ENCODE results near the gene NKAIN2.
"Not testable (repeated sequence)": the region's sequence is repeated elsewhere in the genome, so short reads cannot be mapped to it uniquely, and the experiment has no call there.

The NKAIN2 gene

DNA sequence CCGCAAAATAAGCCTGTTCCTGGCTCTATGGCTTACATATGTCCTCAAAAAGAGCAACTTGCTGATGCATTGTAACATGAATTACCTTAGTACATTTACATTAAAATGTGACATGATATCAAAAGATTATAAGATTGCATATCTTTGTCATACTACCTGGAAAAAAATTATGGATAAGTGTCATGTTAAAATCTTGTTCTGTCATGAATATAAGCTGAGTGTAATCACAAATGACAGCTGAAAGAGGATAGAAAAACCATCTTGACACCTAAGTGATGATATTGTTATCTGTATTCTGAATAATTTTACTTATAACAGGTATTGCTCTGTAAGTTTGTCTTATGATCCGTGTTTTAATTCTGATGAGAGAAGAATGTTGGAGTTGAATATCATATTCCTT, 655.6 kb downstream of the NKAIN2 start:
- DNase-seq = no peak

DNA sequence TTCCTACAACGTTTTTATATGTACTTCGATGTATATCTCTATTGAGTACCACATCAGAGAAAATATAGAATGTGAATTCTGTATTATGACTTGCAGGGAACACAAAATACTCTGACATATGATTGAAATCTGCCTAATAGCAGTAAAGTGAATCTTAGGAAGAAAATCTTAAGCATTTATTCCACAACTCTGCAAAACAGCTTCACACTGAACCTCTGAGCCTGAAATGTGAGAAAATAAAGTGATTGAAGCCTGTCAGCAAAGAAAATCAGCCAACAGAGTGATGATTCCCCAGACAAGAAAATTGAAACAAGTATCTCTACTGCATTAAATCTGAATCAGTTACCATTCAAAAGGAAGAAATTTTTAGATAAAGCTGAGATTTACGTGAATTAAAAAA, 659.1 kb downstream of the NKAIN2 start:
- DNase-seq = no peak

DNA sequence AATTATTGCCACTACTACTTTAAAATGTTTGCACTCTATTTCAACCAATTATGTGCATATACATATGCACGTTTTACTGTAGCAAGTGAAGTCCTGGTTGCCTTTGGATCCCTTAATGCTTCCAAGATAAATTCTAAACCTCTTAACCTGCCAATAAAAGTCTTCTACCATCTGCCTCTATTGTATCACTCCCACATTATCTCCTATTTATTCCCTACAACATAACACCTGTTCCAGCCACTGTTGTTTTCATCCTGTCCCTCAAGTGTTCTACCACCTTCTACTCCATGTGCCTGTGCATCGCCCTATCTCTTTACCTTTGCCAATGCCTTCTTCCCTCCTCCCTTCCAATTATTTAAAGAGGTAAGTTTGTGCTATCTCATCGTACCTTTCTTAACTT, 659.6 kb downstream of the NKAIN2 start:
- no peak for DNase-seq

DNA sequence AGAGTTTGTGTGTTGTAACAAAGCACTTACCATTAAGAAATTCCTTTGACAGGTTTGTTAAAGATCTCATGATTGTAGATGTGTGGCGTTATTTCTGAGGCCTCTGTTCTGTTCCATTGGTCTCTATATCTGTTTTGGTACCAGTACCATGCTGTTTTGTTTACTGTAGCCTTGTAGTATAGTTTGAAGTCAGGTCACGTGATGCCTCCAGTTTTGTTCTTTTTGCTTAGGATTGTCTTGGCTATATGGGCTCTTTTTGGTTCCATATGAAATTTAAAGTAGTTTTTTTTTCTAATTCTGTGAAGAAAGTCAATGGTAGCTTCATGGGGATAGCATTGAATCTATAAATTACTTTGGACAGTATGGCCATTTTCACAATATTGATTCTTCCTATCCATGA, 660.9 kb downstream of the NKAIN2 start:
- DNase-seq = not testable (repeated sequence)

DNA sequence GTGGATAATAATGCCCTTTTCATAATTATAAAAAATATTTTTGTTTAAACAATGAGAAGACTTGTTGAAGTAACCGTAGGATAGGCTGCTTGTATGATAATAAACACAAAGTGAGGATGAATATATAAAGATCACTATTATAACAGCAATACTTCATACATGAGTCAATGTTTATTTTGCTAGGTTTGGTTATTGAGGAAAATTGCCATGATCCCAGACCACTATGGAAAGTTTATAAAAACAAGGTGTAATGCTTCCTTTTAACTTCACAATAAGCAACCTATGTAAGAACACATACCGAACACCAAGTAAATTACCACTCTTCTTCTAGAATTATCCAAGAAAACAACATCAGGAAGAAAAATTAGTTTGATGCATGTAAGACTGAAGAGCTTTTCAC, 663.3 kb downstream of the NKAIN2 start:
- no peak for DNase-seq

DNA sequence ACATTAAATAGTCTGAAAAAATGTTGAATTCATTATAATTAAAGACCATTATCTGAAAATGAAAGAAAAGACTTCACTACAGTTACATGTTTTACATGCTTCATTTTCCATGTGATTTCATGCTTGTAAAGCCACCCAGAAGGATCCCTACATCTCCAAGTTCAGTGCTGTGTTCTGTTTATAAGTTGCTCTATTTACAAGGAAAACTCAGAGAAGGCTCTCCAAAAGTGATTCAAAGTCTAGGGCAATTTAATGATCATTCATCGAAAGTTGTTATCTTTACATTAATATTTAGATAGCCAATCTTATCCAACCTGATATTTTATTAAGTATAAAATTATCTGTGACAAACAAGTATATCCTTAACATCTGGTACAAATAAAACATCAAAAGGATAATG, 663.7 kb downstream of the NKAIN2 start:
- no peak for DNase-seq

DNA sequence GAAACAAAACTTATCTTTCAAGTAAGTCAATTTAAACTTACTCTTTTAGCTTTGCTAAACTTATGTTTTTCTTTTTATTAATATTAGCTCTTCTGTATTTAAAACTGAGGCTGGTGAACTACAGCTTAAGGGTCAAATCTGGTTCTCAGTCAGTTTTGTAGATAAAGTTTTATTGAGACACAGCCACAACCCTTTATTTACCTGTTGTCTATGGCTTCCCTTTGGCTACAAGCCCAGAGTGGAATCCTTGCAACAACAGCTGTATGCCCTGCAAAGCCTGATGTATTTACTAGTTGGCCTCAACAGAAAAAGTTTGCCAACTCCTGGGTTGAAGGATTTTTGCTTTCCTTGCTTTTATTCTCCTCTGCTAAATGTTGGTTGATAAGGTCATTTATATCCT, 667.1 kb downstream of the NKAIN2 start:
- no peak for DNase-seq

DNA sequence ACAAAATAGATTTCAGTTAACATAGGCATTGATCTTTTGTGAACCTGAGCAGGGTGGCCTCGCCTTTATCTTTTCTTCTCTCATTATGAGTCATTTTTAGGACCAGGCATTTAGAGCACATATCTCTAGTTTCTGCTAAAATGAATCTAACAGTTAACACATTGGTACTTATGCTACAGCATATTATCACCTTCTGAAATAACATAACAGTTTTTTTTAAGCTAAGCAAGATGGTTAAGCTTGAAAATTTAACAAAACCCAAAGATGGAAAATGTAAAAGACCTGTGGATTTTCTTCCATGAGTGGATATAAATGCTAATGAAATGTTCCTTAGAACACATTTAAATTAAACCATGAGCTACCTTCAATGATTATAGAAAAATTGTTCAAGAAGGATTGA, 671.5 kb downstream of the NKAIN2 start:
- no peak for DNase-seq

DNA sequence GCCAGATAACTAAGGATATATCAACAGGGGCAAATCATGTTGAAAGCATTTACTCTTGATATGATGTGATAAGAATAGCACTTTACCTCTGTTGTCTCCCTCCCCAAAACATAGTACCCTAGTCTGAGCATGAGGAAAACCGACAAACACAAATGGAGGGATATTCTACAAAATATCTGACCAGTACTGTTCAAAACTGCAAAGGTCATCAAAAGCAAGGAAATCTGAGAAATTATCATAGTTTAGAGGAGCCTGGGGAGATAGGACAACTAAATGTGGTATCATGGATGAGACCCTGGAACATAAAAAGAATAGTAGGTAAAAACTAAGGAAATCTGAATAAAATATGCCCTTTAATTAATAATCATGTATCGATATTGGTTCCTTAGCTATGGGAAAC, 675.2 kb downstream of the NKAIN2 start:
- no peak for DNase-seq

DNA sequence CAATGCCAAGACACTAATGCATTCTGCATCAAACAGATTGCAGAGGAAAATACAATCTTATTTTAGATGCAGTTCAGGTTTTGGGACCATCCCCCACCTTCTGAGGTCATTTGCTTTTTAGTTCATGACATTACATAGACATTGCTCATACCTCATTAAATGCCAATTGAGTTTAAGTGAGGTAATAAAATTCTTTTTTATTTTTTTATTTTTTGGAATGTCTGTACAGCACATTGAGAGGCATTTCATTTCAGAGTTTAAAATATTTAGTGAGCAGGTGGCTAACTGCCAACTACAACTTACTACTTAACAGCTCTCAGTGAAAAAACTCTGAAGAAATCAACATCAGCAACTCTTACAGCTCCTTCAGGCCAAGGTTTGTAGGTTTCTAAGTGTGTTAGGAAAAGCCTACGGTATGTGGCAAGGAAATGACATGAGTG, 676.3 kb downstream of the NKAIN2 start:
- no peak for DNase-seq

DNA sequence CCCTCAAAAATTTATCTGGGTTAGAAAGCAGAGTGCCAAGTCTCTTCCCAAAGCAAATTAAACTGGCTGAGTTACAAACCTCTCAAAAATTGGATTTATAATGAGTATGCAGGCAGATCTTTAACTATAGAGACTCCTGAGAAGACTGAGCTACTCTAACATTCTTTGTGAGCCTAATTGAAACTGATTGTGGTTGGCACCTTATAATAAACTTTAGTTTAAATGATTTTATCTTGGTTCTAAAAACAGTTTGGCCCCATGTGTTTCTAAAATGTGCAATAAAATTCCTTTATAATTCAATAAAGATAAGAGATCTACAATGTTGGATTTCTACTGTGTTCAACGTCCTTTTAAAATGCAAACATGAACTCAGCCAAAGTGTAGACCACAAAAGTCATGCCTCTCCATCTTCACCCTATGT, 678.4 kb downstream of the NKAIN2 start:
- DNase-seq = no peak

DNA sequence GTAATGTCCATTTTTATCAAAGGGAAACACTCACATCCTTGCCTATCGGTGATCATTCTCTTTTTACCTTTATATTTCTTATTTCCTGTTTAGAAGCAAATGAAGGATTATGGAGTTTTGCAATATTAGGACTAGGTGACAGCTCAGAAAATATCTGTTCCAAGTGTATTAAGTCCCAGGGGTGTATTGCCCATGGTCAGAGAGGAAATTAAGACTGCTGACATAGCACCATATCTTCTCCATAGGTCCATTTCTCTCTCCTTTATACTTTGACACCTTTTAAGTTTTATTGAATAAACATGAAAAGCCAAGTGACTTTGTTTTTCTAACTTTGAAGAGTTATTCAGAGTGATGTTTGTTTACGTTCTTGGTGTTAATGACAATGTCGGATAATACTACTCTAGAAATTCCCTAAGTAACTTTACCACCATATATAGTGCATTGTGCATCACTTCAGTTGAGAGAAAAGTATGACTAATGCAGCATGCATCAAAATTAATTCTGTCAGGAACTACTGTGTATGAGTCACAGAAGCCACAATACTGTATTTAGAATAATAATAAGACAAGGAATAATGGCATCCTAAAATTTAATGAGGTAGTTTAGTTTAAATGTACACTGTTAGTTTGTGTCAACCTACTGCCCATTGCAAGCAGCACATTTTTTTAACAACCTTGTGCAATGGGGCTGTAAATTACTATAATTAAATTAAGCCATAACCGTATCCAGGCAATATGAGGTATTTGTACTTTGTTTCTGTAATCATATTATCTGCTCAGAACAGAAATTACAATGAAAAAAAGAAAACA, 684.2 kb downstream of the NKAIN2 start:
- DNase-seq = no peak

DNA sequence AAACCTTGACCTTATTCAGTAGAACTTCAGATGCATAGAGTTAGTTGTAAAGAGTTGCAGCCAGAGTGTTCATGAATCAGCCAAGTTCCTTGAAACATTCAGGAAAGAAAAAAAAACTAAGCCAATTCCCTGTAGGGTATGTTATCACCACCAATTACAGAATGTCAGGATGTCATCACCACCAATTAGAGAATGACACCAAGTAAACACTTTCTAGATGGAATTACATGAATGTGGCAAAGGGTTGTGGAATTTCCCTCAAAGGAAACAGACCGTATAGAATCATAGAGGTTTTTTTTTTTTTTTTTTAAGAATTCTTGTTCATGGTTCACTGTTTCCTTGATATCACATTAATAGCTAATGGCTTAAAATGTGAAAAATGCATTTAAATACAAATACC, 686.5 kb downstream of the NKAIN2 start:
- no peak for DNase-seq

DNA sequence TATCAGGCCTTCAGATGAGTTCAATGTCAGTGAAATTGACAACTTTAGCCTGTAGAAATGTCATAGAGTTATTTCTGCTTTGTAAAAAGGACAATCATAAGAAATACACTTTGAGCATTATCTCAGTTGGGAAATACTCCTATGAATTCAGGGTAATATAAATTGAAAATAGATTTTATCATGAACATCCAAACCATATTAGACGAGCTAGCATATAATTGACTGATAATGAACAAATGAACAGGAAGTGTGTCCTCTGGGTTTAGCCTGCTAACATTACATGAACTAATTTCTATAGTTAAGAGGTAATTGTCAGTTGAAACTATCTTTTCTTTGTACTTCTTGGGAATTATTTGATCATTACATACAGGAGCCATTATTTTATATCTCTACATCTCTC, 689.6 kb downstream of the NKAIN2 start:
- DNase-seq = no peak

DNA sequence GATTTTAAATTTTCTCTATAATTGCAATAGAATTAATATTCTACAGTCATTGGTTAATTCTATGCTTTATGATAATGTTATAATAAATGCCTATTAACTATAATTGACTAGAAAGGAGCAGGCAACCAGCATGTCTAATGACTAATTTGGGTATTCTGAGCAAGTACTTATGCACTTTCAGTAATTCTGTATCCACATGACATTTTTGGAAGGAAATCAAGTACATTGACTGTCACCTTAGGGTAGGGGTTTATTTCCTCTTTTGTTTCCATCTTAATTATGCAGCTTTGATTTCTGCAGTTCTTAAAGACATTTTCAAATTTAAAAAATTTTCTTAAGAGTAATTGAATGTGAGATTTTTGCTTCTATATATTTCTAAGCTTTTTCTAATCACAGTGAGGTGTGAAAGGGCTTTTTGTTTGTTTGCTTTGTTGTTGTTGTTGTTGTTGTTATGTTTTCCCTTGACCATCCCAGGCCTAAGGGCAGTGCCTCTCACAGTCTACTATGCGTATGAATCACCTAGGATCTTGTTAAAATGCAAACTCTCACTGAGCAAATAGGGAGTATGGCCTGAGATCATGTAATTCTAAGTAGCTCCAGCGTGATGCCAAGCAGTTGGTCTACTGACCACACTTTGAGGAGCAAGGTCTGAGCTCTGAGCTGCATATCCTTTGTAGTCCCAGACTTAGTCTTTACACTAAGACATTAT, 691.4 kb downstream of the NKAIN2 start:
- no peak for DNase-seq

DNA sequence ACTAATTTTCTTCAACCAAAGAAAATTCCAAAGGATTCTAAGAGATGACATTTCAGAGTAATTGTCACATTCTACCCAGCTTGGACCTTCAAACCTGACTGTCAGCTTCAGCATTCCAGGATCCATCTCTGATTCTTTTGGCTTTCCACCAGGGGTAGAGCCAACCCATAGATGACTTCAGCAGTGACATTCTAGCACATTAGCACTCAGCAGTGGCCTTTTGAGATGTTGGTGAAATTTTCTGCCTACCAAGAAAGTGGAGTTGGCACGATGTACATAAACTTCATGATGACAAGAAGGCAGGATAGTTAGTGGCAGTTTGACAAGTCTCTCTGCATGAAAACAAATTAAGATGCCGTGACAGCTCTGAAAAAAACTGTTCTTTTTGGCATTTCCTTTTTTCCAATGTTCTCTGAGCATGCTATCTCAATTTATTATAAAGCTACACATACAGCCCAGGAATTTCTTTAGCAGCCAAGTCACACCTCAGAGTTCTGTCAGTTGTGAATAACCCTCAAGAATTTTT, 692.1 kb downstream of the NKAIN2 start:
- DNase-seq = no peak

DNA sequence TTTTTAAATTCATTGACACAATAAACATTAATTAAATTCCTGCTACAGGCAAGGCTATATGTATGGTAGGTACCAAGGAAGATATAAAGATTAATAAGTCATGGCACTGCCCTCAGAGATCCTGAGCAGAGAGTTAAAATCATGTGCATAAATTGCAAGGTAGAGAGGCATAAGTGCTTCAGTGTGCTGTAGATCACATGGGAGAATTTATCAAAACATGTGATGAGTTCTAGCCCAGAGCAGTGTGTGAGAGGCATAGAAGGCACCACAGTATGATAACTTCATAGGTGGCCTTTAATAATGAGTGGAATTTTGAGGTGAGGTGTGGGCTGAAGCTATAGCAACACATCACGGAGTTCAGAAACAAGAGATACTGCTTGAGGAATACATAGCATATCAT, 692.7 kb downstream of the NKAIN2 start:
- no peak for DNase-seq

DNA sequence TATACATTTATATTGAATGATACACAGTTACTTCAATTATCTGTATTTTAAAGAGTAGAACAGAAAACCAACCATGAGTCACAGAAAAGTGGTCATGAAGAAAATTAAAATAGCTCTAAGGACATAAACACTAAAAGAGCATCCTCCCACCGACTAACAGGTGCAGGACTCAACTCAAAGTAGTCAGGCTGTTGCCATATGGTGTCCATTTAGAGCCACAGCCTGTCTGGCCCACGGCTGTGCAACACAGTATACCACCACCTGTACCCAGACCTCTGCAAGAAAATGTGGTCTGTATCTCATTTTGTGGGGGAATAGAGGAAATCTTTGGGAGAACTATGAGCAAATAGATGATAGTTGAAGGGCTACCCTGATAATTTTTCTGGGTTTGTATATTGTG, 708.8 kb downstream of the NKAIN2 start:
- DNase-seq = no peak

DNA sequence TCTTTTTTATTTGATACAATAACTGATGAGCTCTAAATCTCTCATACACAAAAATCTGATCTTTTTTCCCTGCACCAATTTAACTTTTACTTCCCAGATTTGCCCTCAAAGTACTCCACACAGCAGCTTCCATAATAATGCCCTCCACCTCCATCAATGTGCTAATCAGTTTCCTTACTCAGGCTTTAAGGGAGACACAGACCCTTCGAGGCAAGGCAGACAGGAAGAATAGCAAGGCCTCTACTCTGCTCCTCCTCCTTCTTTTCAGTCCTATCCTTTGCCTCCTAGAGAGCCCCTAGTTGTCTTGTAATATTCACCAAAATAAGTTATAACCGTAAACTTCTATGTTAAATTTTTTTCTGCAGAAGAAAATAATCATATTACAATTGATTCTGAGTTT, 713.7 kb downstream of the NKAIN2 start:
- DNase-seq = no peak

DNA sequence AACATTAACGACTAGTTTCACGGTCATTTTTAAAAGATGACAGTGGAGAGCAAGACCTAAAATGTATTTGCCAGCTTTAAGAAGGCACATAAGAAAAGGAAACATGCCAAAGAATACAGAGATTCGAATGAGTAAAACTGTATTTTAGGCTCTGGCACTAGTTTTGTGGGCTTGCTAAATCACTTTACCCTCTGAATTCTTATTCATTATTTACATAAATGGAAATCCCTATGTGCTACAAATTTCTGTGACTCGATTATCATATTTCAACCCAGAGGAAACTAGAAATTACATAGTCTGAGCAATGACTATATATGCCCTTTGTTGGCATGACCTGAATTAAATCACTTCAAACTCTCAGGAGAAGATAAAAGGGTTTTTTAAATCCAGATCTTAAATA, 716.8 kb downstream of the NKAIN2 start:
- DNase-seq = no peak

DNA sequence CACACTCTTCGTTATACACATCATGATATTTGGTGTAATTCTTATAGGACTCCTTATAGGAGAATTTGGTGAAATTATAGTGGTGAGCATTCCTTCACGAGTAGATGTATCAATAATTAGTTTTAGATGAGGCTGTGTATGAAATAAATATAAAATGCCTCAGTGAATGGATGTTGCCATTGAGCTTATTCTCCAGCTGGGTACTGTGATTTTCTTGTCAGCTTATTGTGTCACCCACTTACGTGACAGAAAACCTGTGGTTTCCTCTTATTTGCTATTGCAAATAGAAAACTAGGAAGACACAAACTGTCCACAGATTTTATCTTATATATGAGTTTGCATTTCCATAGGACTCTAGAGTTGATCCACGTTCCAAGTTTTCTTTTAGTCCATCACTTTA, 718.7 kb downstream of the NKAIN2 start:
- DNase-seq = no peak

DNA sequence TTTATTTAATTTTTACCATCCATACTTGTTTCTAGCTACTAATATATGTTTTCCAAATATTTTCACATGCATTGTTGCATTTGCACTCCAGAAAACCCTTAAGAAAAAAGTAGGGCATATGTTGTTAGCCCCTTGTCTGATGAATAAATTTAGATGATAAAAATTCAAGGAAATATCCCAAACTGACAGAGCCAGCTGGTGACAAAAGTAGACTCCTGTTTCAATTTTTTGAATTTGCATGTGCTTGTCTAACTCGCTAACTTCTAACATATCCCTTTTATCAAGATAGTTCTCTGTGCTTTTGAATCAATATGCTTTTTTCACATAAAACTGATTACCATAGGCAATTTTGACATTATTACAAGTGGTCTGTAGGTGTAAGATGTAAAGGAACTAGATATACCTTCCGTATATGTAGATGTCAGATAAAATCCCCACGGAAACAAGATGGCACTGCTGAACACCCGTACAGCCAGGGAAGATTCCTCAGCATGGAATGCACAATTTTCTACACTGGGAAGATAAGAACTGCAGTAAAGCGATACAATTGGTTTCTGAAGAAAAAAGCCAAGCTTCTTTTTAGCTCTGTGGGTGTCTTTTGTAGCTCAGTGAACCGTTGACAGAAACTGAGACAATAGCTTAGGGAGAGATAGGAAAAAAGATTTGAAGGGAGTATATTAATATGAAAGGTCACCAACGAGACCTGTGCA, 721.0 kb downstream of the NKAIN2 start:
- no peak for DNase-seq

DNA sequence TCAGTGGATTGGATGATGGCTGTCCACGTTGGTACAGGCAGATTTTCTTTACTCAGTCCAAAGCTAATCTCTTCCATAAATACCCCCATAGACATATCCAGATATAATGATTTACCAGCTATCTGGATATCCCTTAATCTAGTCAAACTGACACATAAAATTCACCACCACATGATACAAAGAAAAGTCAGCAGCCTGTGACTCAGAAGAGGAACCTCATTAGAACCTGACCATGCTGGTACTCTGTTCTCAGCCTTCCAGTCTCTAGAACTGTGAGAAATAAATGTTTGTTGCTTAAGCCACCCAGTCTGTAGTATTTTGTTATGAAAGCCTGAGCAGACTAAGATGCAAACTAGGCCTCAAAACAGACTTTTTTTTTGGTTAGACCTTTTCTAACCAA, 727.3 kb downstream of the NKAIN2 start:
- DNase-seq = no peak

DNA sequence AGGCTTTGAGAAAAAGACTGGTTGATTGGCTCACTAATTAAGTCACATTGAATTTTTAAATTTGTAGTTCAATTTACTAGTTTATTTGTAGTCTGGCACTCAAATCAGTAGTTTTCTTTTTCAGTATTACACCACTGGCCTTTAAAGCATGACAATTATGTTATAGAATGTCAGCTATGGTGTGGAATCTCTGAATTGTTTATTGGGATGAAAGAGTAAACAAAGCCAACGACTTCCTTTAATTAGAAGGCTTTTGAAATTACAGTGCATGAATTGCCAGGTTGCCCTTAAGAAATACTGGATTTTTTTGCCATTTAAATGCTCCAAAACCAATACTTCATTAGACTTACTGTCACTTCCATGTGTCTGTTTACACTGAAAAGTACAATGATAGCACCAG, 731.6 kb downstream of the NKAIN2 start:
- no peak for DNase-seq

Measured in stimulated activated CD4-positive, alpha-beta T cell treated with anti-CD3 and anti-CD28 coated beads, Interleukin-4, amount 100 ng/mL, for 4 hours (primary cell).